Dermis microvascular lymphatic vessel endothelial cell (primary cell): ENCODE results near the gene ZIC5. TPM values are rescaled to one million over a fixed set of nuclear protein-coding genes. Genes with fewer than 3 reads are reported as not detected.

ENCODE experiments used
- DNase-seq, 2 donors: peaks; one replicate each; pipeline versions ENCODE4 v3.0.0 to v3.0.0-alpha.2; 2010; ENCODE audit warnings: low read depth in 2 of 2
- total RNA-seq: library from RNA; depleted of rRNA; stranded (reverse); fragments of >200 nt; gene quantifications from 2 replicates; pipeline ENCODE4 v1.2.1, GENCODE V29; 2014

The ZIC5 gene
- total RNA-seq = under 0.01 TPM in 2 replicates

GRCh38 chr13:99971576-99972189 is at the start of gene ZIC5:
ZIC5 (minus strand) TSS chr13:99971767; CDS start chr13:99971603, 164 bp downstream.
- DNase-seq = no peak

GRCh38 chr13:100019780-100020356 is 48.3 kb upstream of the ZIC5 start:
- DNase-seq = no peak

- DNase-seq = no peak
These were observed 43.1 kb upstream of the ZIC5 start for GRCh38 chr13:100014621-100015020.

GRCh38 chr13:99998261-99998660 is 26.7 kb upstream of the ZIC5 start:
- no peak for DNase-seq

- no peak for DNase-seq
These were observed 26.2 kb upstream of the ZIC5 start for GRCh38 chr13:99997702-99998214.

GRCh38 chr13:99996381-99996973 is 24.9 kb upstream of the ZIC5 start:
- no peak for DNase-seq

GRCh38 chr13:99995589-99996380 is 24.2 kb upstream of the ZIC5 start:
- DNase-seq = no peak

- DNase-seq = no peak
These were observed 23.6 kb upstream of the ZIC5 start for GRCh38 chr13:99995104-99995588.

GRCh38 chr13:99994638-99995020 is 23.1 kb upstream of the ZIC5 start:
- DNase-seq = no peak

- DNase-seq = no peak
These were observed 22.4 kb upstream of the ZIC5 start for GRCh38 chr13:99993660-99994637.

- no peak for DNase-seq
These were observed 21.4 kb upstream of the ZIC5 start for GRCh38 chr13:99992949-99993351.

- no peak for DNase-seq
These were observed 20.5 kb upstream of the ZIC5 start for GRCh38 chr13:99991828-99992775.

GRCh38 chr13:99991013-99991827 is 19.7 kb upstream of the ZIC5 start:
- DNase-seq = no peak

- DNase-seq = no peak
These were observed 18.8 kb upstream of the ZIC5 start for GRCh38 chr13:99990126-99990977.

GRCh38 chr13:99989276-99990125 is 17.9 kb upstream of the ZIC5 start:
- DNase-seq = no peak

- DNase-seq = no peak
These were observed 17.1 kb upstream of the ZIC5 start for GRCh38 chr13:99988529-99989275.
